Suprapubic skin (tissue), 4 donors: ENCODE data around the gene CPT1A. TPM values are rescaled to one million over a fixed set of nuclear protein-coding genes. Genes with fewer than 3 reads are reported as not detected.

Source experiments
- DNase-seq, 2 donors: peaks; one replicate each; pipeline ENCODE4 v3.0.0-alpha.2; 2019; ENCODE audit warnings: low spot score in 2 of 2
- H3K27ac ChIP-seq: fragments of 200-600 bp; sonication (generic); one replicate; pipeline ENCODE4 v1.5.1; 2019
- H3K27me3 ChIP-seq: fragments of 200-600 bp; sonication (generic); one replicate; pipeline ENCODE4 v1.5.1; 2019
- H3K36me3 ChIP-seq: fragments of 200-600 bp; sonication (generic); one replicate; pipeline ENCODE4 v1.5.1; 2019
- H3K4me1 ChIP-seq: fragments of 200-600 bp; sonication (generic); one replicate; pipeline ENCODE4 v1.5.1; 2019
- H3K4me3 ChIP-seq: fragments of 200-600 bp; sonication (generic); one replicate; pipeline ENCODE4 v1.5.1; 2019; ENCODE audit warnings: mild to moderate bottlenecking
- H3K9me3 ChIP-seq: fragments of 200-600 bp; sonication (generic); one replicate; pipeline ENCODE4 v1.5.1; 2019
- EP300 ChIP-seq: sonication (generic); formaldehyde crosslinking; IDR thresholded peaks from one replicate; pipeline ENCODE4 v1.6.1; 2017; ENCODE audit warnings: antibody characterized with exemption
- POLR2A ChIP-seq, 2 donors: fragments of 450-650 bp; IDR thresholded peaks; one replicate each; pipeline ENCODE4 v1.6.1; 2017; ENCODE audit warnings: antibody characterized with exemption in 2 of 2, mild to moderate bottlenecking in 2 of 2, moderate library complexity in 2 of 2
- POLR2AphosphoS5 ChIP-seq, 3 donors: sonication (generic); formaldehyde crosslinking; IDR thresholded peaks; one replicate each; pipeline ENCODE4 v1.6.1; 2017; ENCODE audit warnings: antibody characterized with exemption in 3 of 3
- WGBS: methylation state at CpG from one replicate; pipeline ENCODE4 v1.1.5; 2018; 5-methylcytosine and 5-hydroxymethylcytosine counted together
- total RNA-seq, 4 donors: library from RNA; depleted of rRNA; stranded (reverse); fragments of >200 nt; gene quantifications; one replicate each; pipeline ENCODE4 v1.1.0, GENCODE V29; 2016
- TF ChIP-seq, protein P1 (sequence below), 2 donors: fragments of 200-600 bp in 1 of 2; fragments of 450-650 bp in 1 of 2; sonication (generic) in 1 of 2; IDR thresholded peaks; one replicate each; pipeline ENCODE4 v1.5.1; 2016 to 2019; ENCODE audit warnings: antibody characterized with exemption in 2 of 2, mild to moderate bottlenecking in 1 of 2, moderate library complexity in 1 of 2

Gene CPT1A
- total RNA-seq, 4 donors from 2014 or later, result 18.5 to 125 (median 38.3) TPM

DNA sequence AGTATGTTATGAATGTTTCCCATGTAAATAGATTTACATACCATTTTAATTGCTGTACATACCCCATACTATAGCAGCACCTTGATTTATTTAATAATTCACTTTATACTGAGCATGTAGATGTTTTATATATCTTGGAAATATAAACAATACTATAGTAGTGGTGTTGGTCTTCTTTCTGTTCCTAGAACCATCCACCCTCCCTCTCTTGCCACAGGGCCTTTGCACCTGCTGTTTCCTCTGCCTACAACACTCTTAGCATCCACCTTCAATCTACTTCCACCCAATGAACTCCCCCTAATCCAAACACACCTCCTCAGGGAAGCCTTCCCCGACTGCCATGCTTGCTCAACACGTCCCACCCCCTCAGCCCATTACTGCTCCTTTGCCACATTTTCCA lies 120.6 kb downstream of the CPT1A start:
- no peaks in the 10 kb centered on the region for H3K4me1 ChIP-seq
- peaks cover 3% of the 10 kb centered on the region for H3K27me3 ChIP-seq
- H3K4me3 ChIP-seq, result no peak overlapping the region
- DNase-seq, result no peak
- no peaks in the 10 kb centered on the region for H3K36me3 ChIP-seq
- H3K9me3 ChIP-seq, result no peaks in the 10 kb centered on the region
- no peak overlapping the region for H3K27ac ChIP-seq
- WGBS, result 84% methylated on average over 2 of the region's 2 CpGs
- TF ChIP-seq, protein P1, sequence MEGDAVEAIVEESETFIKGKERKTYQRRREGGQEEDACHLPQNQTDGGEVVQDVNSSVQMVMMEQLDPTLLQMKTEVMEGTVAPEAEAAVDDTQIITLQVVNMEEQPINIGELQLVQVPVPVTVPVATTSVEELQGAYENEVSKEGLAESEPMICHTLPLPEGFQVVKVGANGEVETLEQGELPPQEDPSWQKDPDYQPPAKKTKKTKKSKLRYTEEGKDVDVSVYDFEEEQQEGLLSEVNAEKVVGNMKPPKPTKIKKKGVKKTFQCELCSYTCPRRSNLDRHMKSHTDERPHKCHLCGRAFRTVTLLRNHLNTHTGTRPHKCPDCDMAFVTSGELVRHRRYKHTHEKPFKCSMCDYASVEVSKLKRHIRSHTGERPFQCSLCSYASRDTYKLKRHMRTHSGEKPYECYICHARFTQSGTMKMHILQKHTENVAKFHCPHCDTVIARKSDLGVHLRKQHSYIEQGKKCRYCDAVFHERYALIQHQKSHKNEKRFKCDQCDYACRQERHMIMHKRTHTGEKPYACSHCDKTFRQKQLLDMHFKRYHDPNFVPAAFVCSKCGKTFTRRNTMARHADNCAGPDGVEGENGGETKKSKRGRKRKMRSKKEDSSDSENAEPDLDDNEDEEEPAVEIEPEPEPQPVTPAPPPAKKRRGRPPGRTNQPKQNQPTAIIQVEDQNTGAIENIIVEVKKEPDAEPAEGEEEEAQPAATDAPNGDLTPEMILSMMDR (IDR thresholded peaks at IDR 0.05), result no peak
- TF ChIP-seq POLR2AphosphoS5 (IDR thresholded peaks at IDR 0.05) (no peak), EP300 (no peak), POLR2A (IDR thresholded peaks at IDR 0.05) (no peak)

DNA sequence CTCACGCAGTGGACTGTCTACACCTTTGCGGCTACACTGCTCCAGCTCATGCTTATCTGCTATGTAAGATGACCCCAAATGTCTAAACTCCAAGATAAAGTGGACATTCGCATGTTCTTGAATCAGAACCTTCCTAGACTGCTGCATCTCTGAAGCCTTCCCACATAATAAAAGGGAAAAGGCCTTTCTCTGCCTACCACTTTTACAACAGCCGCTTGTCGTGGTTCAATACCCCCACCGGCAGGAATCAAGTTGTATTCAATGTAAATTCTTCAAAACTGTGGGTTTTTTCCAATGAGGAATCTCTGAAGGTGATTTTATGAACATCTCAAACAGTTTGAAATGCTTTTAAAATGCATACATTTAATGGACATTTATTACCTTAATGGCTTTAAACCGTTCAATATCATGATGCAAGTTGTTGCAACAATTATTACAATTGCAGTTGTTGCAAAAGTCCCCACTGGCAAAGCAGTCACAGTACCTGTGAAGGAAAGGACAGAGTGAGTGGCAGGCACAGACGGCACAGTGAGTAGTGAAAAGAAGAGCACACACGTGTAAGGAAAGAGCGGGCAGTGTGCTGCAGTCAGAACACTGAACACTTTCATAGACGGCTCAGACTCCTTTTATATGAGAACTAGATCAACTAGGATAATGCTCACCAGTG lies 126.1 kb downstream of the CPT1A start:
- no peak for DNase-seq
- H3K36me3 ChIP-seq, result no peaks in the 10 kb centered on the region
- H3K27ac ChIP-seq, result no peak overlapping the region
- no peaks in the 10 kb centered on the region for H3K4me1 ChIP-seq
- peaks cover 3% of the 10 kb centered on the region for H3K27me3 ChIP-seq
- WGBS, result 88% methylated on average over 11 of the region's 11 CpGs
- no peaks in the 10 kb centered on the region for H3K9me3 ChIP-seq
- TF ChIP-seq POLR2A (IDR thresholded peaks at IDR 0.05), result no peak
- no peak for TF ChIP-seq EP300
- TF ChIP-seq, protein P1 (IDR thresholded peaks at IDR 0.05), result no peak
- no peak for TF ChIP-seq POLR2AphosphoS5 (IDR thresholded peaks at IDR 0.05)
- no peak overlapping the region for H3K4me3 ChIP-seq

- DNase-seq, result no peak
- Histone ChIP-seq H3K36me3 (no peaks in the 10 kb centered on the region), H3K4me1 (no peaks in the 10 kb centered on the region), H3K27me3 (no peaks in the 10 kb centered on the region), H3K4me3 (no peak overlapping the region), H3K9me3 (no peaks in the 10 kb centered on the region), H3K27ac (no peak overlapping the region)
- TF ChIP-seq POLR2A (IDR thresholded peaks at IDR 0.05) (no peak), EP300 (no peak), POLR2AphosphoS5 (IDR thresholded peaks at IDR 0.05) (no peak)
- TF ChIP-seq, protein P1 (IDR thresholded peaks at IDR 0.05), result no peak
- 80% methylated on average over 21 of the region's 23 CpGs for WGBS
These were observed 127.5 kb downstream of the CPT1A start for GRCh38 chr11:68714060-68714856.

DNA sequence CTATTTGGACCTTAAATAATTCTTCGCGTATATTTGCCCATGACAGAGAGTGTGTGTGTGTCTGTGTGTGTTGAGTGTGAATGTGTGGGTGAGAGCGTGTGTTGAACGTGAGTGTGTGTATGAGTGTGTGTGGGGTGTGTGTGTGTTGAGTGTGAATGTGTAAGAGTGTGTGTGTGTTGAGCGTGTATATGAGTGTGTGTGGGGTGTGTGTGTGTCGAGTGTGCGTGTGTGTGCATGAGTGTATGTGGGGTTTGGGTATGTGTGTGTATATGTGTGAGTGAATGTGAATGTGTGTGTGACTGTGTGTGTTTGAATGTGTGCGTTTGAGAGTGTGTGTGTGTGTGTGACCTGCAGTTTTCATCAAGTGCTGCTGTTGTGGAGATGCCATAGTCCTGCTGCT lies 130.6 kb downstream of the CPT1A start:
- WGBS, result 93% methylated on average over 8 of the region's 8 CpGs
- no peak overlapping the region for H3K27ac ChIP-seq
- no peak overlapping the region for H3K4me3 ChIP-seq
- H3K9me3 ChIP-seq, result no peaks in the 10 kb centered on the region
- TF ChIP-seq, protein P1 (IDR thresholded peaks at IDR 0.05), result no peak
- TF ChIP-seq POLR2A (IDR thresholded peaks at IDR 0.05) (no peak), POLR2AphosphoS5 (IDR thresholded peaks at IDR 0.05) (no peak), EP300 (no peak)
- H3K36me3 ChIP-seq, result no peaks in the 10 kb centered on the region
- no peak for DNase-seq
- peaks cover 3% of the 10 kb centered on the region for H3K27me3 ChIP-seq
- H3K4me1 ChIP-seq, result no peaks in the 10 kb centered on the region

DNA sequence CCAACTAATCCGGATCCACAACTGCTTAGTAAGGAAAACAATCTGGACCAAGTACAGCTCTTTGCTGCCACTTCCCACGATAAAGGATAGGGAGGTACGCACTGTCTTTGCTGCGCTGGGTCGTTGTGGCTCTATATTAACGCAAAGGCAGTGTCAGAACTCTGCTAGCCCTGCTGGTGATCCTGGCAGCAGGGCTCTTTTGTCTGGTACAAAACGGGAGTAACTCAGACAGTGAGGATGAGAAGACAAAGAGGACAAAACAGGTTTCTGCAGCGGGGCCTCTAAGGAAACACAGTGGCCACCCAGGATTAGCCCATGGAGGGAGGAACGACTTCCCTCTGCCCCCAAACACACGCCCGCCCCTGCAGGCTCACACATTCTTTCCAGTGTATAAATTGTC lies 131.3 kb downstream of the CPT1A start:
- no peak for DNase-seq
- no peak overlapping the region for H3K4me3 ChIP-seq
- peaks cover 5% of the 10 kb centered on the region for H3K27me3 ChIP-seq
- no peak for TF ChIP-seq EP300
- TF ChIP-seq, protein P1 (IDR thresholded peaks at IDR 0.05), result no peak
- no peak for TF ChIP-seq POLR2A (IDR thresholded peaks at IDR 0.05)
- TF ChIP-seq POLR2AphosphoS5 (IDR thresholded peaks at IDR 0.05), result no peak
- no peaks in the 10 kb centered on the region for H3K36me3 ChIP-seq
- no peaks in the 10 kb centered on the region for H3K9me3 ChIP-seq
- no peaks in the 10 kb centered on the region for H3K4me1 ChIP-seq
- 77% methylated on average over 11 of the region's 11 CpGs for WGBS
- no peak overlapping the region for H3K27ac ChIP-seq
